HG02981 (cell line): ENCODE data around the gene IL37.

ENCODE experiments used
- ATAC-seq: cut with Tn5 transposase; IDR thresholded peaks from one replicate; pipeline ENCODE4 v1.9.1; 2021; ENCODE audit warnings: mild to moderate bottlenecking, moderate library complexity; ENCODE audit not compliant: unreplicated experiment

Gene IL37

GRCh38 chr2:112954364-112954763, 43.4 kb downstream of the IL37 start:
- no peak for ATAC-seq

- ATAC-seq: no peak
Observed at GRCh38 chr2:112957511-112957910, 46.5 kb downstream of the IL37 start.

DNA sequence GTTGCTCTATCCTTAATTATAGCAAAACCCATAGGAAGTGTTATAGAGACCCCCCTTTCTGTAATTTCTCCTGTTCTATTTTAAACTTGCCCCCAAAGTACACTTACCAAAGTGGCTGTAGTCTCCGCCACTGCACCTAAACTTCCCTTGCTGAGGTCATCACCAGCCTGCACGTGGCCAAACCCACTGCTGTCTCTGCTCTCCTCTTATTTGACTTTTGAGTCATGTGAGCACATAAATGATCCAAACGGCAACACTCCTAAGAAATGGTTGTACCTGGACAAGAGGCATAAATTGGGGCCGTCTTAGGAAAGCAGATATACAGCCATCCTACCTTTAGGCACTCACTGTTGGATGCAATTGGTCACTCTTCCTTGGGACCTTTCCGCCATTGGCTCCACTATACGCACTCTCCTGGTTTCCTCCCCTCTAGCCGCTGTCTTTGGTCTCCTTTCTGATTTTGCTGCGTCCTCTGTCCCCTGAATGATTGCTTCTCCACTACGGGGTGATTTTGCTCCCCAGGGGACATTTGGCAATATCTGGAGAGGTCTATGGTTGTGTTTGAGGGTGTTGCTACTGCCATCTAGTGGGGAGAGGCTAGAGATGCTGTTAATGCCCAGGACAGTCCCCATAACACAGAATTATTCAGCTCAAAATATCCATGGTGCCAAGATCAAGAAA, 47.6 kb downstream of the IL37 start:
- peak; percentile 68 for ATAC-seq

- ATAC-seq: no peak
Observed at GRCh38 chr2:112959109-112959812, 48.3 kb downstream of the IL37 start.

- no peak for ATAC-seq
Observed at GRCh38 chr2:112960230-112960825, 49.4 kb downstream of the IL37 start.

DNA sequence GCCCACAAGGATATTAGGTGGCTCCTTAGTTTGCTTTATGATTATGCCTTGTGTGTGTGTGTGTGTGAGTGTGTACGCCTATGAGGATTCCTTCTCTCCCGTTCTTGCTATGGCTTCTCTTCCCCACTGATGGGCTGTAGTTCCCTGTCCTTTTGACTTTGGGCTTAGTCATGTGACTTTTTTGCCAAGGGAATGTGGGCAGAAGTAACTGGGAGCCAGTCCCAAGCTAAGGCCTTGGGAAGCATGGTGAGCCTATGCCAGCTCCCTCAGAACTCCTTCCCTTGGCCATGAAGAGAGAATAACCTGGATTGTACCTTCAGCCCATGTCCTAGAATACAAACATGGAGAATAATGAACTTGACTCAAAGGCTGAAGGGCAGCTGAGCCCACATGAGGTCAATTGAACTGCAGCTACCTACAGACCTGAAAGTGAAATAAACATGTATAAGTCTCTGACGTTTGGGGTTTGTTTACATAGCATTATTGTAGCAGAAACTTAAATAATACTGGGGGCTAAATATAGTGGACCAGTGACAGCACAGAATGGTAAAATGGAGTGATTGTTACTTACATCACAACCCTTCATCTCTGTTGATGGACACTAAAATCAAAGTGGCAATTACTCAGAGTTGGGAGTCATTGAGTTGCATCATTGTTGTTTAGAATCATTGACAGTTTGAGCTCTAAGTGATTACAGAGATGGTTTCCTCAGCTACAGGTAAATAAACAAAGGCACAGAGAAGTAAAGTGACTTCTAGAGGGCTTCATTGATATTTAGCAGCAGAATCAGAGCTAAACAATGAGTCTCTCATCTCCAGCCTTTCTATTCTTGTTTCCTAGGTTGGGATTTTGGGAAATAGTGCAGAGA, 51.6 kb downstream of the IL37 start:
- no peak for ATAC-seq

GRCh38 chr2:112967023-112967422, 56.1 kb downstream of the IL37 start:
- no peak for ATAC-seq
